Right cardiac atrium (tissue), 5 donors: Measurements from ENCODE around the gene BTF3L4. TPM values are rescaled to one million over a fixed set of nuclear protein-coding genes. Genes with fewer than 3 reads are reported as not detected.

Experiments used
- ATAC-seq, 2 donors: fragments of 200-7000 bp; cut with Tn5 transposase; one replicate each; pipeline versions ENCODE4 v1.8.0 to v1.9.1; 2020; ENCODE audit warnings: moderate library complexity in 2 of 2, mild to moderate bottlenecking in 1 of 2
- DNase-seq, 3 donors: peaks; one replicate each; pipeline ENCODE4 v3.0.0-alpha.2; 2020
- H3K27ac ChIP-seq: one replicate; pipeline ENCODE4 v1.5.1; 2013; ENCODE audit warnings: mild to moderate bottlenecking, low read length, control low read depth, moderate library complexity
- H3K27me3 ChIP-seq: one replicate; pipeline ENCODE4 v1.6.1; 2013; ENCODE audit not compliant: control insufficient read depth, insufficient read depth
- H3K4me1 ChIP-seq: one replicate; pipeline ENCODE4 v1.6.1; 2013; ENCODE audit warnings: low read length; ENCODE audit not compliant: control insufficient read depth, insufficient read depth
- H3K4me3 ChIP-seq: one replicate; pipeline ENCODE4 v1.5.1; 2013; ENCODE audit warnings: low read length, control low read depth
- H3K9me3 ChIP-seq: one replicate; pipeline ENCODE4 v1.6.1; 2013; ENCODE audit warnings: low read length; ENCODE audit not compliant: control insufficient read depth
- WGBS: extraction: QIAGEN DNeasy Blood & Tissue Kit; methylation state at CpG from one replicate; pipeline ENCODE4 v1.1.7; 2013; 5-methylcytosine and 5-hydroxymethylcytosine counted together
- intact Hi-C, 4 donors: fragments of 100-400 bp; cut with DNase I; formaldehyde crosslinking; loops; one replicate each; pipeline versions ENCODE4 v1.11.0 to v1.14.0; 2022 to 2023
- polyA plus RNA-seq: library from polyadenylated mRNA; stranded (reverse); fragments of 200-250 nt; gene quantifications from one replicate; pipeline ENCODE4 v1.2.3, GENCODE V29; 2013
- total RNA-seq, 4 donors: library from RNA; stranded (reverse); fragmentation: NEBNext Ultra II Directional; extraction: Animal tissue kit (Norgen Biotek cat#: 25700); gene quantifications; one replicate each; pipeline ENCODE4 v1.2.1, GENCODE V29; 2021
- donor health status: healthy with polysubstance abuse.
- donor health status: DM: no; HTN: yes; CAD: no.
- donor health status: DM: no; HTN: no; CAD: no.
- donor health status: DM: no; HTN: yes; CAD: no; lungs with severe emphysema.
- donor health status: DM: yes; HTN: yes; CAD: no.

Gene BTF3L4
- total and polyA plus RNA-seq, 5 donors, result 28.5 to 35.8 (median 33.2) TPM

GRCh38 chr1:52055066-52055865 is 829 bp upstream of the BTF3L4 start, which contains the start of gene TXNDC12:
Gene TXNDC12, minus strand, starts transcription at chr1:52055191. Its CDS starts 95 bp downstream, at chr1:52055096.
- DNase-seq (peak; percentile 81 to 91 (median 89)), ATAC-seq (peak; percentile 90 to 91)
- H3K4me3 ChIP-seq, result peak within 1 kb of the TSS; percentile 51
- intact Hi-C loops, result no loop called here
- H3K4me1 ChIP-seq, result peaks cover 5% of the 10 kb centered on the region
- under 1% methylated on average over 45 of the region's 45 CpGs for WGBS
- no peaks in the 10 kb centered on the region for H3K9me3 ChIP-seq
- no peaks in the 10 kb centered on the region for H3K27me3 ChIP-seq
- H3K27ac ChIP-seq, result peak within 1 kb of the TSS; percentile 85

- under 1% methylated on average over 12 of the region's 12 CpGs for WGBS
- intact Hi-C loops, result no loop called here
- ATAC-seq (no peak), DNase-seq (no peak)
- Histone ChIP-seq H3K4me1 (peaks cover 5% of the 10 kb centered on the region), H3K27ac (peak overlapping the region; percentile 85), H3K9me3 (no peaks in the 10 kb centered on the region), H3K4me3 (peak overlapping the region; percentile 51), H3K27me3 (no peaks in the 10 kb centered on the region)
Measured at GRCh38 chr1:52055866-52056162, 281 bp upstream of the BTF3L4 start.

- intact Hi-C loops, result no loop called here
- DNase-seq, result no peak
- under 1% methylated on average over 4 of the region's 4 CpGs for WGBS
Measured at GRCh38 chr1:52056937-52057231, 789 bp downstream of the BTF3L4 start.

GRCh38 chr1:52057255-52057654 is 1.2 kb downstream of the BTF3L4 start:
- ATAC-seq (no peak), DNase-seq (no peak)
- Histone ChIP-seq H3K9me3 (no peaks in the 10 kb centered on the region), H3K4me1 (peaks cover 5% of the 10 kb centered on the region), H3K27ac (no peak overlapping the region), H3K27me3 (no peaks in the 10 kb centered on the region), H3K4me3 (peak overlapping the region; percentile 51)
- 10% methylated on average over 1 of the region's 1 CpG for WGBS
- intact Hi-C loops, result no loop called here

More at GRCh38 chr1:52056937-52057231, 789 bp downstream of the BTF3L4 start:
- Histone ChIP-seq H3K4me3 (peak overlapping the region; percentile 51), H3K4me1 (peaks cover 5% of the 10 kb centered on the region), H3K27ac (no peak overlapping the region), H3K9me3 (no peaks in the 10 kb centered on the region), H3K27me3 (no peaks in the 10 kb centered on the region)
- no peak for ATAC-seq

- peaks cover 5% of the 10 kb centered on the region for H3K4me1 ChIP-seq
- H3K4me3 ChIP-seq, result no peak overlapping the region
- H3K9me3 ChIP-seq, result no peaks in the 10 kb centered on the region
- H3K27ac ChIP-seq, result no peak overlapping the region
- WGBS, result 91% methylated on average over 1 of the region's 1 CpG
- no peaks in the 10 kb centered on the region for H3K27me3 ChIP-seq
- ATAC-seq (no peak), DNase-seq (no peak)
- intact Hi-C loops, result no loop called here
Measured at GRCh38 chr1:52057876-52058415, 1.9 kb downstream of the BTF3L4 start.

GRCh38 chr1:52059321-52059720 is 3.2 kb downstream of the BTF3L4 start:
- Histone ChIP-seq H3K4me3 (no peak overlapping the region), H3K27me3 (no peaks in the 10 kb centered on the region), H3K4me1 (peaks cover 4% of the 10 kb centered on the region), H3K27ac (no peak overlapping the region), H3K9me3 (no peaks in the 10 kb centered on the region)
- ATAC-seq, result no peak
- DNase-seq, result no peak
- intact Hi-C loops, result no loop called here

- Histone ChIP-seq H3K9me3 (no peaks in the 10 kb centered on the region), H3K27me3 (no peaks in the 10 kb centered on the region), H3K4me3 (no peak overlapping the region), H3K4me1 (peaks cover 2% of the 10 kb centered on the region), H3K27ac (no peak overlapping the region)
- no peak for DNase-seq
- intact Hi-C loops, result no loop called here
- ATAC-seq, result no peak
- WGBS, result 99% methylated on average over 1 of the region's 1 CpG
Measured at GRCh38 chr1:52059888-52060287, 3.8 kb downstream of the BTF3L4 start.

- Histone ChIP-seq H3K27me3 (no peaks in the 10 kb centered on the region), H3K9me3 (no peaks in the 10 kb centered on the region), H3K4me3 (no peak overlapping the region), H3K4me1 (peaks cover 2% of the 10 kb centered on the region), H3K27ac (no peak overlapping the region)
- WGBS, result 97% methylated on average over 4 of the region's 4 CpGs
- ATAC-seq (no peak), DNase-seq (no peak)
- intact Hi-C loops, result no loop called here
Measured at GRCh38 chr1:52060822-52061221, 4.7 kb downstream of the BTF3L4 start.

- WGBS, result 93% methylated on average over 2 of the region's 2 CpGs
- H3K27me3 ChIP-seq, result no peaks in the 10 kb centered on the region
- H3K9me3 ChIP-seq, result no peaks in the 10 kb centered on the region
- no peaks in the 10 kb centered on the region for H3K4me1 ChIP-seq
- ATAC-seq, result no peak
- H3K4me3 ChIP-seq, result no peak overlapping the region
- intact Hi-C loops, result no loop called here
- no peak overlapping the region for H3K27ac ChIP-seq
- no peak for DNase-seq
Measured at GRCh38 chr1:52063192-52063591, 7.1 kb downstream of the BTF3L4 start.

- DNase-seq, result no peak
- H3K27me3 ChIP-seq, result no peaks in the 10 kb centered on the region
- no peaks in the 10 kb centered on the region for H3K4me1 ChIP-seq
- H3K9me3 ChIP-seq, result no peaks in the 10 kb centered on the region
- intact Hi-C loops, result no loop called here
- 92% methylated on average over 4 of the region's 4 CpGs for WGBS
- no peak overlapping the region for H3K4me3 ChIP-seq
- ATAC-seq, result no peak
- no peak overlapping the region for H3K27ac ChIP-seq
Measured at GRCh38 chr1:52070704-52071103, 14.6 kb downstream of the BTF3L4 start.

GRCh38 chr1:52072291-52072690 is 16.2 kb downstream of the BTF3L4 start:
- 79% methylated on average over 6 of the region's 6 CpGs for WGBS
- ATAC-seq (no peak), DNase-seq (no peak)
- Histone ChIP-seq H3K27ac (no peak overlapping the region), H3K4me3 (no peak overlapping the region), H3K9me3 (no peaks in the 10 kb centered on the region), H3K4me1 (no peaks in the 10 kb centered on the region), H3K27me3 (no peaks in the 10 kb centered on the region)
- intact Hi-C loops, result no loop called here
